Testis (tissue), 3 donors: Measurements from ENCODE around the gene BCL2L1. TPM values are rescaled to one million over a fixed set of nuclear protein-coding genes. Genes with fewer than 3 reads are reported as not detected.

Experiments used
- DNase-seq: peaks from one replicate; pipeline ENCODE4 v3.0.0-alpha.2; 2019
- H3K27ac ChIP-seq, 2 donors: fragments of 200-600 bp; sonication (generic); one replicate each; pipeline ENCODE4 v1.5.1; 2019
- H3K27me3 ChIP-seq: fragments of 200-600 bp; sonication (generic); one replicate; pipeline ENCODE4 v1.5.1; 2019
- H3K36me3 ChIP-seq: fragments of 200-600 bp; sonication (generic); one replicate; pipeline ENCODE4 v1.5.1; 2017; ENCODE audit warnings: low read depth; ENCODE audit errors: missing control alignments
- H3K4me1 ChIP-seq: fragments of 200-600 bp; sonication (generic); one replicate; pipeline ENCODE4 v1.5.1; 2019
- H3K4me3 ChIP-seq, 2 donors: fragments of 200-600 bp; sonication (generic); one replicate each; pipeline ENCODE4 v1.5.1; 2017 to 2019
- H3K9me3 ChIP-seq: fragments of 200-600 bp; sonication (generic); one replicate; pipeline ENCODE4 v1.5.1; 2017
- CTCF ChIP-seq, 3 experiments: fragments of 450-650 bp in 2 of 3; fragments of 200-600 bp in 1 of 3; sonication (generic) in 1 of 3; IDR thresholded peaks; one replicate each; pipeline ENCODE4 v1.5.1; 2016 to 2019; ENCODE audit warnings: antibody characterized with exemption in 3 of 3, mild to moderate bottlenecking in 2 of 3, moderate library complexity in 1 of 3
- POLR2A ChIP-seq: fragments of 450-650 bp; IDR thresholded peaks from one replicate; pipeline ENCODE4 v1.6.1; 2017; ENCODE audit warnings: antibody characterized with exemption, mild to moderate bottlenecking, moderate library complexity
- WGBS, 2 donors: methylation state at CpG; one replicate each; pipeline ENCODE4 v1.1.5; 2018; 5-methylcytosine and 5-hydroxymethylcytosine counted together
- intact Hi-C: fragments of 100-400 bp; cut with DNase I; formaldehyde crosslinking; loops from one replicate; pipeline ENCODE4 v1.15.1; 2023; ENCODE audit warnings: low total_unique reads
- polyA plus RNA-seq: library from polyadenylated mRNA; stranded (reverse); fragments of 350-450 nt; fragmentation: Illumina TruSeq; extraction: RNeasy Lipid Tissue Mini Kit (QIAGEN cat#74804); gene quantifications from one replicate; pipeline ENCODE4 v1.2.3, GENCODE V29; 2014; ENCODE audit warnings: low read depth, low replicate concordance; ENCODE audit not compliant: insufficient read depth
- total RNA-seq, 2 donors: library from RNA; depleted of rRNA; stranded (reverse); fragments of >200 nt; gene quantifications; one replicate each; pipeline ENCODE4 v1.2.3, GENCODE V29; 2016

Gene BCL2L1
- total and polyA plus RNA-seq, 3 donors from 2014 or later: 83.0 to 122 (median 84.7) TPM

GRCh38 chr20:31674895-31675827 is 47.5 kb downstream of the BCL2L1 start:
- Histone ChIP-seq H3K4me1 (peaks cover 76% of the 10 kb centered on the region), H3K27me3 (no peaks in the 10 kb centered on the region), H3K4me3 (no peak overlapping the region), H3K27ac (peak overlapping the region; percentile 56 to 87), H3K36me3 (no peaks in the 10 kb centered on the region), H3K9me3 (no peaks in the 10 kb centered on the region)
- peak; percentile 49 for DNase-seq
- 38 to 44% methylated on average over 10 of the region's 10 CpGs for WGBS, 2 donors
- intact Hi-C loops: no loop called here
- TF ChIP-seq CTCF (IDR thresholded peaks at IDR 0.05) (no peak), POLR2A (no peak)

- H3K36me3 ChIP-seq: no peaks in the 10 kb centered on the region
- H3K4me1 ChIP-seq: peaks cover 73% of the 10 kb centered on the region
- no peak for DNase-seq
- no peak overlapping the region for H3K4me3 ChIP-seq
- H3K9me3 ChIP-seq: no peaks in the 10 kb centered on the region
- H3K27ac ChIP-seq: peak overlapping the region; percentile 56 to 87
- H3K27me3 ChIP-seq: no peaks in the 10 kb centered on the region
- intact Hi-C loops: no loop called here
- TF ChIP-seq CTCF (IDR thresholded peaks at IDR 0.05) (no peak), POLR2A (no peak)
- 68 to 69% methylated on average over 2 of the region's 2 CpGs for WGBS, 2 donors
Observed at GRCh38 chr20:31673943-31674463, 48.7 kb downstream of the BCL2L1 start.

- H3K4me3 ChIP-seq: no peak overlapping the region
- no peak for DNase-seq
- no peaks in the 10 kb centered on the region for H3K27me3 ChIP-seq
- peaks cover 67% of the 10 kb centered on the region for H3K4me1 ChIP-seq
- H3K36me3 ChIP-seq: no peaks in the 10 kb centered on the region
- no peaks in the 10 kb centered on the region for H3K9me3 ChIP-seq
- peak overlapping the region in 1 of 2 donors; percentile 91 for H3K27ac ChIP-seq
- intact Hi-C loops: no loop called here
- TF ChIP-seq POLR2A (no peak), CTCF (IDR thresholded peaks at IDR 0.05) (no peak)
Observed at GRCh38 chr20:31673435-31673834, 49.2 kb downstream of the BCL2L1 start.

GRCh38 chr20:31671324-31671723 is 51.3 kb downstream of the BCL2L1 start:
- intact Hi-C loops: no loop called here
- Histone ChIP-seq H3K27me3 (no peaks in the 10 kb centered on the region), H3K36me3 (no peaks in the 10 kb centered on the region), H3K4me1 (peaks cover 65% of the 10 kb centered on the region), H3K4me3 (no peak overlapping the region), H3K9me3 (no peaks in the 10 kb centered on the region), H3K27ac (peak overlapping the region; percentile 79 to 91)
- 94 to 99% methylated on average over 2 of the region's 2 CpGs for WGBS, 2 donors
- DNase-seq: no peak
- no peak for TF ChIP-seq CTCF (IDR thresholded peaks at IDR 0.05)
- no peak for TF ChIP-seq POLR2A
